HepG2 (cell line): Measurements from ENCODE around the gene XKR7. TPM values are rescaled to one million over a fixed set of nuclear protein-coding genes. Genes with fewer than 3 reads are reported as not detected.

Experiments used
- CBX5 ChIP-seq: sonication (generic); formaldehyde crosslinking; IDR thresholded peaks from 2 replicates; pipeline ENCODE4 v1.4.0; 2020; ENCODE audit warnings: missing genetic modification reagents, borderline replicate concordance
- CEBPG ChIP-seq: IDR thresholded peaks from 2 replicates; pipeline ENCODE4 v1.6.1; 2016
- MIXL1 ChIP-seq: IDR thresholded peaks from 2 replicates; pipeline ENCODE4 v1.6.1; 2016
- NCOA1 ChIP-seq: sonication (generic); formaldehyde crosslinking; IDR thresholded peaks from 2 replicates; pipeline ENCODE4 v1.9.0; 2021; ENCODE audit warnings: missing genetic modification reagents
- NCOR1 ChIP-seq: fragments of 200-600 bp; sonication (generic); IDR thresholded peaks from 2 replicates; pipeline ENCODE4 v1.7.0; 2017; ENCODE audit warnings: antibody characterized with exemption, low read length, borderline replicate concordance
- PHF8 ChIP-seq: sonication (generic); formaldehyde crosslinking; IDR thresholded peaks from 2 replicates; pipeline ENCODE4 v1.5.0; 2020; ENCODE audit warnings: missing genetic modification reagents
- POLR2A ChIP-seq, 2 experiments: IDR thresholded peaks; 2 replicates each; pipeline ENCODE4 v1.6.1; 2011; ENCODE audit warnings: low read depth in 2 of 2, low read length in 2 of 2, mild to moderate bottlenecking in 1 of 2, moderate library complexity in 1 of 2; ENCODE audit not compliant: insufficient read depth in 1 of 2
- RBM39 ChIP-seq: fragments of 200-400 bp; formaldehyde crosslinking; IDR thresholded peaks from one replicate; pipeline ENCODE4 v1.6.1; 2018; ENCODE audit warnings: antibody characterized with exemption, mild to moderate bottlenecking, low read depth, low read length; ENCODE audit not compliant: poor library complexity, severe bottlenecking
- RFXAP ChIP-seq: sonication (generic); formaldehyde crosslinking; IDR thresholded peaks from 2 replicates; pipeline ENCODE4 v1.4.0; 2020; ENCODE audit warnings: missing genetic modification reagents, borderline replicate concordance
- TBP ChIP-seq: sonication (generic); formaldehyde crosslinking; IDR thresholded peaks from 2 replicates; pipeline ENCODE4 v1.5.0; 2020; ENCODE audit warnings: missing genetic modification reagents
- TCF12 ChIP-seq, 2 experiments: fragments of 450-650 bp in 1 of 2; sonication (generic) in 1 of 2; formaldehyde crosslinking in 1 of 2; IDR thresholded peaks; 2 replicates each; pipeline versions ENCODE4 v1.6.1 to v1.8.0; 2017 to 2022; ENCODE audit warnings: antibody characterized with exemption in 1 of 2, mild to moderate bottlenecking in 1 of 2, missing genetic modification reagents in 1 of 2, moderate library complexity in 1 of 2
- YEATS2 ChIP-seq: sonication (generic); formaldehyde crosslinking; IDR thresholded peaks from 2 replicates; pipeline ENCODE4 v1.4.0; 2020; ENCODE audit warnings: missing genetic modification reagents, borderline replicate concordance
- ZBTB21 ChIP-seq: sonication (generic); formaldehyde crosslinking; IDR thresholded peaks from 2 replicates; pipeline ENCODE4 v1.4.0; 2020; ENCODE audit warnings: missing genetic modification reagents
- ZC3H13 ChIP-seq: sonication (generic); formaldehyde crosslinking; IDR thresholded peaks from 2 replicates; pipeline ENCODE4 v1.8.1; 2023; ENCODE audit warnings: mild to moderate bottlenecking, missing genetic modification reagents, moderate library complexity
- ZFY ChIP-seq: sonication (generic); formaldehyde crosslinking; IDR thresholded peaks from 2 replicates; pipeline ENCODE4 v1.4.0; 2020; ENCODE audit warnings: missing genetic modification reagents
- ZNF136 ChIP-seq: sonication (generic); formaldehyde crosslinking; IDR thresholded peaks from 2 replicates; pipeline ENCODE4 v1.8.1; 2022; ENCODE audit warnings: low read depth, mild to moderate bottlenecking, moderate library complexity, missing genetic modification reagents
- ZNF331 ChIP-seq: sonication (generic); formaldehyde crosslinking; IDR thresholded peaks from 2 replicates; pipeline ENCODE4 v1.4.0; 2020; ENCODE audit warnings: missing genetic modification reagents
- ZNF446 ChIP-seq: sonication (generic); formaldehyde crosslinking; IDR thresholded peaks from 2 replicates; pipeline ENCODE4 v1.5.0; 2020; ENCODE audit warnings: mild to moderate bottlenecking, missing genetic modification reagents
- ZNF468 ChIP-seq: sonication (generic); formaldehyde crosslinking; IDR thresholded peaks from 2 replicates; pipeline ENCODE4 v1.8.0; 2022; ENCODE audit warnings: mild to moderate bottlenecking, moderate library complexity, missing genetic modification reagents
- ZNF577 ChIP-seq: sonication (generic); formaldehyde crosslinking; IDR thresholded peaks from 2 replicates; pipeline ENCODE4 v1.4.0; 2020; ENCODE audit warnings: mild to moderate bottlenecking, low read depth, missing genetic modification reagents, borderline replicate concordance
- ZNF589 ChIP-seq: sonication (generic); formaldehyde crosslinking; conservative IDR thresholded peaks from 2 replicates; pipeline ENCODE4 v1.8.0; 2022; ENCODE audit warnings: mild to moderate bottlenecking, moderate library complexity, missing genetic modification reagents
- ZNF615 ChIP-seq: sonication (generic); formaldehyde crosslinking; IDR thresholded peaks from 2 replicates; pipeline ENCODE4 v1.5.0; 2020; ENCODE audit warnings: mild to moderate bottlenecking, missing genetic modification reagents, borderline replicate concordance
- ZNF777 ChIP-seq: sonication (generic); formaldehyde crosslinking; IDR thresholded peaks from 2 replicates; pipeline ENCODE4 v1.4.0; 2020; ENCODE audit warnings: missing genetic modification reagents
- ZNF839 ChIP-seq: sonication (generic); formaldehyde crosslinking; IDR thresholded peaks from 2 replicates; pipeline ENCODE4 v1.4.0; 2020; ENCODE audit warnings: missing genetic modification reagents, mild to moderate bottlenecking, borderline replicate concordance
- polyA plus RNA-seq, 8 experiments: library from polyadenylated mRNA; depleted of rRNA in 3 of 8; stranded (reverse) in 7 of 8; unstranded in 1 of 8; fragments of >200 nt; fragmentation: Illumina TruSeq in 4 of 8; extraction: Trizol in 4 of 8; gene quantifications; 2 replicates each; pipeline versions ENCODE4 v1.2.1 to v1.2.3, GENCODE V29; 2011 to 2016; ENCODE audit warnings: low read depth in 4 of 8, missing spikeins in 1 of 8, mixed read lengths in 1 of 8; ENCODE audit not compliant: insufficient read depth in 1 of 8
- total RNA-seq, 5 experiments: library from RNA; depleted of rRNA; stranded (reverse); fragments of >200 nt; fragmentation: Illumina TruSeq; extraction: Trizol; gene quantifications; 2 replicates each; pipeline ENCODE4 v1.2.3, GENCODE V29; 2016; ENCODE audit warnings: low read depth in 1 of 5
- TF ChIP-seq, protein P1 (sequence below): sonication (generic); formaldehyde crosslinking; IDR thresholded peaks from 2 replicates; pipeline ENCODE4 v1.4.0; 2020; ENCODE audit warnings: missing genetic modification reagents, borderline replicate concordance
- TF ChIP-seq, protein P2 (sequence below): sonication (generic); formaldehyde crosslinking; IDR thresholded peaks from 2 replicates; pipeline ENCODE4 v1.4.0; 2020; ENCODE audit warnings: missing genetic modification reagents; ENCODE audit errors: not compliant biosample characterization
- TF ChIP-seq, protein P3 (sequence below): sonication (generic); formaldehyde crosslinking; IDR thresholded peaks from 2 replicates; pipeline ENCODE4 v1.5.0; 2020; ENCODE audit warnings: mild to moderate bottlenecking, missing genetic modification reagents, borderline replicate concordance

Gene XKR7
- total and polyA plus RNA-seq, 2 of the 13 experiments (the other 11 are each of a cell fraction or from before 2014, with no cell fraction given), result not detected

DNA sequence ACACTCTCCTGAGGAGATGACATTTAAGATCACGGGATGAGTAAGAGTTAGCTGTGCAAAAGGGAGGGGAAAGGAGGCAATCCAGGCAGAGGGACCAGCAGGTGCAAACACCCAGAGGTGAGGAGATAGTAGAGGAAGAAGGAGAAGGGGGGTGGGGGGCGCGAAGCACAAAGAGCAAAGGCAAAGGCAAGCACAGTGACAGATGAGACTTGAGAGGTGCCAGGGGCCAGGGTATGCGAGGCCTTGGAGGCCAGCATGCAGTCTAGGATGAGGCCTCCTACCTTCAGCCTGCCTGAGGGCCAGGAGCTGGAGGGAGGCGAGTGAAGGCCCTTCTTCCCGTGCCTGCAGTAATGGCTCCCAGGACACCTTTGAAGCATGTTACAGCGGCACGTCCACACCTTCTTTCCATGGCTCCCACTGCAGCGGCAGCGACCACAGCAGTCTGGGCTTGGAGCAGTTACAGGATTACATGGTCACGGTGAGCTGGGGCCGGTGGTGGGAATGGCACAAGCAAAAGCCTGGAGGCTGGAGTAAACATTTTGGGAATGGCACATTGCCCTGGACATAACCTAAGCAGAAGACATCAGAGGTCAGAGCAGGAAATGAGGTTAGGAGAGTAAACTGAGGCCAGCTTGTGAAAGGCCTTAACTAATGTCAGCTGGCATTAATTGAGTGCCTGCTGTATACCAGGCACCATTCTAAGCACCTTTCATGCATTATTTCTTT lies 60.9 kb downstream of the XKR7 start (continued):
- peak; percentile 50 for TF ChIP-seq PHF8
- TF ChIP-seq CEBPG (CRISPR knock-in tag), result peak; percentile 51; the same call in 1 of the 2 replicates
- TF ChIP-seq ZNF446 (CRISPR knock-in tag), result no peak
- peak; percentile 55; the same call in 1 of the 2 replicates for TF ChIP-seq ZNF589 (CRISPR knock-in tag)
- peak; percentile 76; the same call in 1 of the 2 replicates for TF ChIP-seq MIXL1 (CRISPR knock-in tag)
- peak; percentile 60; the same call in 1 of the 2 replicates for TF ChIP-seq ZFY (CRISPR knock-in tag)
- no peak for TF ChIP-seq NCOR1
- no peak for TF ChIP-seq RBM39
- TF ChIP-seq, protein P1, sequence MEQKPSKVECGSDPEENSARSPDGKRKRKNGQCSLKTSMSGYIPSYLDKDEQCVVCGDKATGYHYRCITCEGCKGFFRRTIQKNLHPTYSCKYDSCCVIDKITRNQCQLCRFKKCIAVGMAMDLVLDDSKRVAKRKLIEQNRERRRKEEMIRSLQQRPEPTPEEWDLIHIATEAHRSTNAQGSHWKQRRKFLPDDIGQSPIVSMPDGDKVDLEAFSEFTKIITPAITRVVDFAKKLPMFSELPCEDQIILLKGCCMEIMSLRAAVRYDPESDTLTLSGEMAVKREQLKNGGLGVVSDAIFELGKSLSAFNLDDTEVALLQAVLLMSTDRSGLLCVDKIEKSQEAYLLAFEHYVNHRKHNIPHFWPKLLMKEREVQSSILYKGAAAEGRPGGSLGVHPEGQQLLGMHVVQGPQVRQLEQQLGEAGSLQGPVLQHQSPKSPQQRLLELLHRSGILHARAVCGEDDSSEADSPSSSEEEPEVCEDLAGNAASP, result peak; percentile 58
- TF ChIP-seq TCF12 (IDR thresholded peaks at IDR 0.05), result no peak
- TF ChIP-seq TCF12 (CRISPR knock-in tag; IDR thresholded peaks at IDR 0.05), result no peak
- TF ChIP-seq ZNF468 (CRISPR knock-in tag), result 0 out of 2 replicates have a peak, but pooled peaks have one; percentile 52
- TF ChIP-seq ZNF136 (CRISPR knock-in tag), result peak; percentile 88; the same call in 1 of the 2 replicates
- TF ChIP-seq RFXAP (CRISPR knock-in tag), result no peak
- no peak for TF ChIP-seq ZNF615 (CRISPR knock-in tag)
- TF ChIP-seq ZNF331 (CRISPR knock-in tag), result 0 out of 2 replicates have a peak, but pooled peaks have one; percentile 57
- TF ChIP-seq ZBTB21, result no peak
- TF ChIP-seq ZNF777 (CRISPR knock-in tag), result no peak
- TF ChIP-seq, protein P2, sequence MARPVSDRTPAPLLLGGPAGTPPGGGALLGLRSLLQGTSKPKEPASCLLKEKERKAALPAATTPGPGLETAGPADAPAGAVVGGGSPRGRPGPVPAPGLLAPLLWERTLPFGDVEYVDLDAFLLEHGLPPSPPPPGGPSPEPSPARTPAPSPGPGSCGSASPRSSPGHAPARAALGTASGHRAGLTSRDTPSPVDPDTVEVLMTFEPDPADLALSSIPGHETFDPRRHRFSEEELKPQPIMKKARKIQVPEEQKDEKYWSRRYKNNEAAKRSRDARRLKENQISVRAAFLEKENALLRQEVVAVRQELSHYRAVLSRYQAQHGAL (CRISPR knock-in tag), result peak; percentile 14
- peak; percentile 70; the same call in 1 of the 2 replicates for TF ChIP-seq ZNF839
- 0 out of 2 replicates have a peak, but pooled peaks have one; percentile 18 for TF ChIP-seq ZC3H13 (CRISPR knock-in tag)
- TF ChIP-seq, protein P3, sequence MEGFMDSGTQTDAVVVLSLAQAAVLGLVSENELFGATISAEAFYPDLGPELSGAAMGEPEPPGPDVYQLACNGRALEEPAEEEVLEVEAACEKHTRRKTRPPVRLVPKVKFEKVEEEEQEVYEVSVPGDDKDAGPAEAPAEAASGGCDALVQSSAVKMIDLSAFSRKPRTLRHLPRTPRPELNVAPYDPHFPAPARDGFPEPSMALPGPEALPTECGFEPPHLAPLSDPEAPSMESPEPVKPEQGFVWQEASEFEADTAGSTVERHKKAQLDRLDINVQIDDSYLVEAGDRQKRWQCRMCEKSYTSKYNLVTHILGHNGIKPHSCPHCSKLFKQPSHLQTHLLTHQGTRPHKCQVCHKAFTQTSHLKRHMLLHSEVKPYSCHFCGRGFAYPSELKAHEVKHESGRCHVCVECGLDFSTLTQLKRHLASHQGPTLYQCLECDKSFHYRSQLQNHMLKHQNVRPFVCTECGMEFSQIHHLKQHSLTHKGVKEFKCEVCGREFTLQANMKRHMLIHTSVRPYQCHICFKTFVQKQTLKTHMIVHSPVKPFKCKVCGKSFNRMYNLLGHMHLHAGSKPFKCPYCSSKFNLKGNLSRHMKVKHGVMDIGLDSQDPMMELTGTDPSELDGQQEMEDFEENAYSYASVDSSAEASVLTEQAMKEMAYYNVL (CRISPR knock-in tag), result no peak
- TF ChIP-seq POLR2A (IDR thresholded peaks at IDR 0.05; ENCODE audit: insufficient read depth in 1 of 2, low read depth in 2 of 2, low read length in 2 of 2), result peak in 1 of 2 experiments; percentile 75; a peak in 2 of 4 replicates
- TF ChIP-seq YEATS2 (CRISPR knock-in tag), result peak; percentile 72; the same call in 1 of the 2 replicates
- 0 out of 2 replicates have a peak, but pooled peaks have one; percentile 11 for TF ChIP-seq CBX5 (CRISPR knock-in tag)
- TF ChIP-seq NCOA1 (CRISPR knock-in tag), result no peak
- no peak for TF ChIP-seq ZNF577
- TF ChIP-seq TBP, result no peak
